Hematopoietic multipotent progenitor cell treated with erythropoietin and hydrocortisone succinate and interleukin-3 and kit ligand, for 6 days (in vitro differentiated cells): ENCODE data around the gene NMRK2.
A peak's percentile ranks its signal among the peaks of the same experiment; 100 is the strongest.
"Not testable (repeated sequence)": the region's sequence is repeated elsewhere in the genome, so short reads cannot be mapped to it uniquely, and the experiment has no call there.

Experiments used
- DNase-seq: peaks from one replicate; pipeline ENCODE4 v3.0.0-alpha.2; 2015

Gene NMRK2

DNA sequence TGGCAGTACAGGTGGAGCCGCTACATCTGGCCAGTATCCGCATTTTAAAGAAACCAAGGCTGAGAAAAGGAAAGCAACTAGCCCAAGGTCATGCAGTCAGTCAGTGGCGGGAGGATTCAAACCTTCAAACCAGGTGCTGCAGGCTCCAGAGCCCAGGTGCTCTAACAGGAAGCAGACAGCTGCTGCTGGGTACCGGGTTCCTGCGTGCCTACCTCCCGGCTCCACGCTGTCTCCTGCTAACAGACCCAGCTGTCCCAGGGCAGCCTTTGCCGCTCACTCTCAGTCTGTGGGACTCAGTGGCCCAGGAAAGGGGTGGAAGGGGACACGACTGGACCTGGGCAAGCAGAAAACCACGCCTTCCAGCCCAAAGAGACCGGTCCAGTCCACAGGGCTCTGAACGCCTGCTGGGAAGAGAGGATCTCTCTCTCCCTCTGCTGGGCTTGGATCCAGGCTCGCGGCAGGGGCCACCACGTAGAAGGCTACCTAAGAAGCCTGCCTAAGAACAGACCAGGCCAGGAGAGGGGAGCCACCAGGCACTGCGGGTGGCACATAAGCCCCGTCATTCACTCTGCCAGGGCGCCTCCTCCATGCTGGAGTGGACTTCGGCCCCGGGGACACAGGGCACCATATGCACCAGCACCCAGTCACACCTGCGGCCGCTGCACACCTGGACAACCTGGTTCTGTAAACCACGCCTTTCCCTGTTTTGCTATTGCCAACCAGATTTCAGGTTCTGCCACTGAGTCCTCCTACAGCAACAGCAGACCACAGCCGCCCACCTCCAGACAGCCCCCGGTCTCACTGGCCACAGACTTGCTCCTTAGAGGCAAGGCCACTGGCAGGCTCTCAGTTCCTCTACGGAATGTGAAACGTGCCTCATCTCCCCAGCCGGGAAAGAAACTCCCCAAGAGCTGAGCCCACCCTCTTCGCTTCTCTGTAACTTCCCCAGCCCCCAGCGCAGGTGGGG is 33.5 kb downstream of the NMRK2 start:
- no peak for DNase-seq

- DNase-seq = not testable (repeated sequence)
Observed at GRCh38 chr19:3967983-3968382, 35.1 kb downstream of the NMRK2 start.

DNA sequence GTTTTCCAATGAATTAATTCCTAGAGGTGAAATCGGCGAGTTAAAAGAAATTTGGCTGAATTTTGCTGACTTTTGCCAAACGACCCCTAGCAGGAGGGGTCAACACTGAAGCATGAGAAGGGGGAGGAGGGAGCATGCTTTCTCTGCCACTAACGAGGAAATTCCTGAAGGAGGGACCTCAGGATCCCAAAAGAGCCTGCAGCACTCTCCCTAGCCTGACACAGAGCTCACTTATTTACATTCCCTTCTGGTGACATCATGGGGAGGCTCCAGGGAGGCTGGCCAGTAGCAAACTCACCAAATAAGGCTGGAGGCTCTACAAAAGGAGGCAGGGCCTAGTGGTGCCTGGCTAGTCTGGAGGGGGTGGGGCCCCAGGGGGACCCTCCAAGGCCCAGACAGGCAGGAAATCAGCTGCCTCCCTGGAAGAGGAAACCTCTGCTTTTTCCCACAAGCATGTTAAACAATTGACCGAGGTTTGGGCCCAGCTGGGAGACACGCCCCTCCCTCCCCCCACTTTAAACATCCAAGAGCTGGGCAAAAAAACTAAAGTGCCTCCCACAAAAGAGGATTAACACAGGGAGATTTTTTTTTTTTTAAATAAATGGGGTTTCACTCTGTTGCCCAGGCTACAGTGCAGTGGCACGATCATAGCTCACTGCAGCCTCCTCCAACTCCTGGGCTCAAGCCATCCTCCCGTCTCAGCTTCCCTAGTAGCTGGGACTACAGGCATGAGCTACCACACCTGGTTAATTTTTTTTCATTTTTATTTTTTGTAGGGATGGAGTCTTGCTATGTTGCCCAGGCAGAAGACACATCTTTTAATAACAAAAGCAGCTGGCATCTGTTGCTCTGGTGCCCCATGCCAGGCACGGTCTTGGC is 35.9 kb downstream of the NMRK2 start:
- no peak for DNase-seq

GRCh38 chr19:3969435-3970312 is 36.8 kb downstream of the NMRK2 start:
- DNase-seq = peak; percentile 48

GRCh38 chr19:3970313-3970807 is 37.5 kb downstream of the NMRK2 start:
- no peak for DNase-seq

DNA sequence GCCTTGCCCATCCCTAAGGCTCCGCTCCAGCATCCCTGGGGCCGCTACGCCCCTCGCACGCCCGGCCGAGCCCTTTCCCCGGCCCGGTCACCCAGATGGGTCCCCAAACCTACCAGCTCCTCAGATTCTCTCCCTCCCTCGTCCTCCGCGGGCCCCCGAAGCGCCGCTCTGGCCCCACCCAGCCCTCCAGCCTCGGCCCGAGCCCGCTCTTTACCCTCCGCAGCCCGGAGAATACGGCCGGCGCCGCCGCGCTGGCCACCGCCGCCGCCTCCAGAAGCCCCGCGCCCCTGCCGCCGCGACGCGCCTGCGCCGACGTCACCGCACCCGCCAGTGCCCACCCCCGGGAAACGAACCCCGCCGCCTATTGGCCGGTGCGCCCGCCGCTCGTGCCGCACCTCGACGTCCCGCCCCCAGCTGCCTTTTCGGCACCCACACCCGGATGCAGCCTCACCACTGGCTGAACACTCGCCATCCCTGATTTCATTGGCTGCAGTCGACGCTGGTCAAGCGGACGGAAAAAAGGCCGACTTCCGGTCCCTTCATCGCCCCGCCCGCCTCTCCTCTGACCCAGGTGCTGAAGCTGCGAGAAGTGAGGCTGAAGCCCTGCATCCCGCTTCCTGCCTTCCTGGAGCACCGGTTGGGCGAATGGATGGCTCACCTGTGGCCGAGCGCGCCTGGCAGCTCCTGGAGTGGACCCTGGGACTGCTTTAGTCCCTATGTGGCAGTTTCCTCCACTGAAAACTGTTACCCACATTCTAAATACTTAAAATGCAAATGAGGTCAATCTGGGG is 38.1 kb downstream of the NMRK2 start, which contains the start of gene DAPK3:
DAPK3 (minus strand) TSS at position 292 of the 791 bp plus-strand sequence. CDS start 1,364 bp downstream, outside the sequence.
- peak; percentile 99 for DNase-seq

DNA sequence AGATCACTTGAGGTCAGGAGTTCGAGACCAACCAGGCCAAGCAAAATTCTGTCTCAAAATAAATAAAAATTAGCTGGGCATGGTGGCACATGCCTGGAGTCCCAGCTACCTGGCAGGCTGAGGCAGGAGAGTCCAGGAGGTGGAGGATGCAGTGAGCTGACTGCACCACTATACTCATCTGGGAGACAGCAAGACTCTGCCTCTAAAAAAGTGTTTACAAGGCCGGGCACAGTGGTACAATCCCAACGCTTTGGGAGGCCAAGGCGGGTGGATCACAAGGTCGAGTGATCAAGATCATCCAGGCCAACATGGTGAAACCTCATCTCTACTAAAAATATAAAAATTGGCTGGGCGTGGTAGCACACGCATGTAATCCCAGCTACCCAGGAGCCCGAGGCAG is 42.3 kb downstream of the NMRK2 start:
- DNase-seq = no peak

GRCh38 chr19:3975637-3976087 is 42.8 kb downstream of the NMRK2 start:
- no peak for DNase-seq

- DNase-seq = no peak
Observed at GRCh38 chr19:3976495-3977241, 43.8 kb downstream of the NMRK2 start.

GRCh38 chr19:3977242-3978143 is 44.6 kb downstream of the NMRK2 start:
- no peak for DNase-seq

DNA sequence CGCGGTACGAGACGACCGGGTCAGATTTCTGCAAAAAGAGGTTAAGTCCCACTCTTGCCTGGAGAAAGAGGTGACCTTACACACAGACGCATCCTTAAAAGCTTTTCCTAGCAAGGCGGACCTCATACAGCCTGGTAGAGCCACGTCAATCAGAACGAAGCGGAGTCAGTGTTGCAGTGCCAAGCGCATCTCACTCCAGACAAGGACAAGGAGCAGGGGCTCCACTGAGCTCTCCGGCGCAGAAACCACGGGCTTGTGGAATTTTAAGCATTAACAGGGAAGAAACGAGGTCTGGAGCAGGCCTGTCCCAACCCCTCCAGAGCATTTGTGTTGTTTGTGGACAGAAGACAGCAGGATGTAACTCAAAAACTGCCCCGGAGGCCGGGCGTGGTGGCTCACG is 45.3 kb downstream of the NMRK2 start:
- DNase-seq = no peak

GRCh38 chr19:3979289-3979673 is 46.4 kb downstream of the NMRK2 start:
- no peak for DNase-seq

- DNase-seq = no peak
Observed at GRCh38 chr19:3979674-3980352, 46.9 kb downstream of the NMRK2 start.

GRCh38 chr19:3980353-3981251 is 47.7 kb downstream of the NMRK2 start:
- no peak for DNase-seq

GRCh38 chr19:3981373-3981735 is 48.5 kb downstream of the NMRK2 start:
- no peak for DNase-seq

DNA sequence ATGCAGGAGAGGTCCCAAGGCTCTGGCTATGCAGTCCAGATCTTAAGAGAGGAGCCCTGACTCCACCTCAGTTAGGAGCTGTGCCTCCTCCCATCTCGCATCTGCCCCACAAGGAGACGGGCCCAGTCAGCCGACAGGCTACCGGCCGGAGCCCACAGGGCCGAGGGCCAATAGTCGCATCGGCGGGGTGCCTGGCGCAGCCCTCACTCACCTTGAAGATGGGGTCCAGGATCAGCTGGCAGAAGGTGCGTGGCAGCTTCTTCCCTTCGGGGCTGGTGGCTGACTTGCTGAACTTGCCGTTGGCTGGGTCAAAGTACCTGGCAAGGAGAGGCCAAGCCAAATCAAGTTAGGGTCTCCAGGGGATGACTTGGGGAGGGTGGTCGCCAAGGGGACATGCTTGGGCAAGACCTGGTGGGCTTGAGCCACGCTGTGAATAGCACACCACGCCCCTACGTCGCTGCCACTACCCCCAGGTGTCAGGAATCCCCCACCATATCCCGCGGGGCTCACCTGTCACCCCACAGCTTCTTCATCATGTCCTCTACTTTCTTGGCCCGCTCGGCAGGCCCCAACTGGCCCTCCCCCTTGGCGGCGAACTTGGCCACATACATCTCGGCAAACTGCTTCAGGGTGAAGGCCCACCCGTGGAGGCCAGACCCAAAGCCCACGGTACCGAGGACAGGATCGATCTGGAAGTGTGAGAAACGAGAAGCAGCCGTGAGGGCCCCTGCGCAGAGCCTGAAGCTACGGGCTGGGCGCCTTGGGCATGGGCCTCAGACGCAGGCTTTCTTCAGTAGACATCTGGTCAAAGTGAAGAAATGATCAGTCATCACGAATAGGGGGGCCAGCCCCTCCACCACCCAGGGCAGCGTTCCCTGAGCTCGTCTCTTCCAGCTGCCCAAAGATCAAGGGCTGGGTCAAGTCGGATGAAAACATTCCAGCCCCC is 49.1 kb downstream of the NMRK2 start:
- DNase-seq = no peak
